Endothelial cell of umbilical vein (primary cell): ENCODE measurements around the gene TNFAIP1. TPM values are rescaled to one million over a fixed set of nuclear protein-coding genes. Genes with fewer than 3 reads are reported as not detected.
A peak's percentile ranks its signal among the peaks of the same experiment; 100 is the strongest.

Experiments
- BruUV-seq: library from RNA; stranded (reverse); fragments of 400-500 nt; replicated peaks from 2 replicates; lab custom pipeline; 2021; lab: Mats Ljungman, UMichigan
- CTCF ChIA-PET: fragments of 300-600, 350-600 bp; sonication (Branson Sonifier 250); formaldehyde crosslinking; loops from one replicate; lab custom pipeline; 2021; ENCODE audit warnings: antibody characterized with exemption, inconsistent platforms; lab: Charles Lee
- POLR2A ChIA-PET: fragments of 300-600, 350-600 bp; sonication (Branson Sonifier 250); formaldehyde crosslinking; loops from one replicate; lab custom pipeline; 2021; ENCODE audit warnings: antibody characterized with exemption, inconsistent platforms; lab: Charles Lee
- DNase-seq: peaks from one replicate; pipeline ENCODE4 v3.0.0-alpha.2; 2011; ENCODE audit warnings: low read depth, low spot score
- FAIRE-seq: peaks from 2 replicates; lab custom pipeline; 2011; peaks lifted over from hg19 to GRCh38; lab: Jason Lieb, UNC
- H2AFZ ChIP-seq: 2 replicates; pipeline ENCODE4 v1.6.0; 2012; ENCODE audit warnings: low read depth, low read length, control low read depth, inconsistent platforms
- H3K27ac ChIP-seq: 2 replicates; pipeline ENCODE4 v1.5.1; 2011; ENCODE audit warnings: low read depth, mild to moderate bottlenecking, control low read depth, low read length, moderate library complexity; ENCODE audit not compliant: insufficient read depth
- H3K27me3 ChIP-seq, 2 experiments: 2 replicates each; pipeline versions ENCODE4 v1.6.0 to v1.6.1; 2011; ENCODE audit warnings: low read length in 2 of 2, mixed read lengths in 1 of 2; ENCODE audit not compliant: control insufficient read depth in 2 of 2, insufficient read depth in 2 of 2
- H3K36me3 ChIP-seq, 2 experiments: 2 replicates in 1 of 2; 3 replicates in 1 of 2; pipeline ENCODE4 v1.5.1; 2011; ENCODE audit warnings: low read length in 2 of 2, mild to moderate bottlenecking in 1 of 2, moderate library complexity in 1 of 2; ENCODE audit not compliant: control insufficient read depth in 2 of 2, insufficient read depth in 2 of 2; ENCODE audit errors: extremely low read depth in 1 of 2
- H3K4me1 ChIP-seq: 3 replicates; pipeline ENCODE4 v1.5.1; 2011; ENCODE audit warnings: mild to moderate bottlenecking, low read length; ENCODE audit not compliant: control insufficient read depth, insufficient read depth; ENCODE audit errors: extremely low read depth
- H3K4me2 ChIP-seq: 2 replicates; pipeline ENCODE4 v1.6.1; 2011; ENCODE audit warnings: low read length, control low read depth, mixed read lengths; ENCODE audit not compliant: insufficient read depth
- H3K4me3 ChIP-seq, 3 experiments: fragments of 200-600 bp in 1 of 3; sonication (generic), shearing (Covaris generic) in 1 of 3; replicated peaks in 1 of 3; 2 replicates each; pipeline ENCODE4 v1.5.1; 2011 to 2016; ENCODE audit warnings: control low read depth in 3 of 3, low read length in 3 of 3, mild to moderate bottlenecking in 2 of 3, inconsistent platforms in 1 of 3, low read depth in 1 of 3, moderate library complexity in 1 of 3; ENCODE audit not compliant: insufficient read depth in 1 of 3
- H3K79me2 ChIP-seq: 2 replicates; pipeline ENCODE4 v1.6.0; 2012; ENCODE audit warnings: low read length, inconsistent platforms; ENCODE audit not compliant: control insufficient read depth, insufficient read depth
- H3K9ac ChIP-seq: replicated peaks from 2 replicates; pipeline ENCODE3; 2011; ENCODE audit warnings: low read length, control low read depth; ENCODE audit not compliant: insufficient read depth; ENCODE audit errors: extremely low read depth
- H3K9me1 ChIP-seq: replicated peaks from 3 replicates; pipeline ENCODE4 v1.6.0; 2011; ENCODE audit warnings: mild to moderate bottlenecking, low read length; ENCODE audit not compliant: control insufficient read depth, insufficient read depth; ENCODE audit errors: extremely low read depth
- H3K9me3 ChIP-seq: replicated peaks from 2 replicates; pipeline ENCODE4 v1.5.1; 2012; ENCODE audit warnings: low read length, inconsistent platforms; ENCODE audit not compliant: control insufficient read depth, insufficient read depth
- H4K20me1 ChIP-seq: replicated peaks from 2 replicates; pipeline ENCODE3; 2011; ENCODE audit warnings: mild to moderate bottlenecking, low read length; ENCODE audit not compliant: control insufficient read depth, insufficient read depth; ENCODE audit errors: extremely low read depth
- CTCF ChIP-seq, 2 donors: IDR thresholded peaks; 1 replicate in 1 of 2; 2 replicates in 1 of 2; pipeline ENCODE4 v1.5.1; 2011; ENCODE audit warnings: low read length in 2 of 2, mild to moderate bottlenecking in 2 of 2, moderate library complexity in 2 of 2, control low read depth in 1 of 2, inconsistent platforms in 1 of 2, low read depth in 1 of 2; ENCODE audit not compliant: insufficient read depth in 1 of 2; ENCODE audit errors: extremely low read depth in 1 of 2
- EZH2 ChIP-seq: IDR thresholded peaks from 2 replicates; pipeline ENCODE4 v1.6.1; 2012; ENCODE audit warnings: borderline replicate concordance, low read depth, mild to moderate bottlenecking, moderate library complexity, low read length, inconsistent platforms; ENCODE audit not compliant: severe bottlenecking
- FOS ChIP-seq: IDR thresholded peaks from 2 replicates; pipeline ENCODE4 v1.6.1; 2011; ENCODE audit warnings: mild to moderate bottlenecking, low read length, moderate library complexity, borderline replicate concordance; ENCODE audit not compliant: insufficient read depth
- GATA2 ChIP-seq: IDR thresholded peaks from 2 replicates; pipeline ENCODE4 v1.7.0; 2011; ENCODE audit warnings: low read depth, mild to moderate bottlenecking, moderate library complexity, mixed read lengths, low read length; ENCODE audit not compliant: insufficient read length, insufficient read depth
- JUN ChIP-seq: IDR thresholded peaks from 2 replicates; pipeline ENCODE4 v1.6.1; 2011; ENCODE audit warnings: borderline replicate concordance, low read depth; ENCODE audit not compliant: insufficient read length, insufficient read depth
- MAX ChIP-seq: IDR thresholded peaks from 2 replicates; pipeline ENCODE4 v1.6.1; 2011; ENCODE audit not compliant: insufficient read depth, insufficient read length
- MYC ChIP-seq: IDR thresholded peaks from one replicate; pipeline ENCODE4 v1.6.1; 2011; ENCODE audit warnings: mild to moderate bottlenecking, low read depth, low read length
- POLR2A ChIP-seq: IDR thresholded peaks from 2 replicates; pipeline ENCODE4 v1.6.1; 2012; ENCODE audit warnings: low read depth, mild to moderate bottlenecking, control low read depth, low read length
- POLR2AphosphoS5 ChIP-seq: IDR thresholded peaks from 2 replicates; pipeline ENCODE4 v1.6.1; 2012; ENCODE audit warnings: low read depth, mild to moderate bottlenecking, control low read depth, low read length, moderate library complexity; ENCODE audit not compliant: insufficient read depth
- dilution Hi-C: fragments of 300-500 bp; cut with MboI; formaldehyde crosslinking; loops from one replicate; pipeline ENCODE4 v1.15.0; 2019; ENCODE audit warnings: low sequenced_read_pairs; ENCODE audit not compliant: extremely low pct_ligation_motif_present
- intact Hi-C: fragments of 100-400 bp; cut with micrococcal nuclease; formaldehyde crosslinking; loops from one replicate; pipeline ENCODE4 v1.10.0; 2022
- polyA plus RNA-seq, 4 experiments: library from polyadenylated mRNA; depleted of rRNA in 3 of 4; stranded (reverse) in 3 of 4; unstranded in 1 of 4; fragments of >200 nt; gene quantifications; 2 replicates each; pipeline versions ENCODE4 v1.2.1 to v1.2.3, GENCODE V29; 2011 to 2012; ENCODE audit warnings: missing spikeins in 1 of 4
- total RNA-seq: library from RNA; stranded (reverse); gene quantifications from 2 replicates; pipeline ENCODE4 v1.2.3, GENCODE V29; 2021

Gene TNFAIP1
- total and polyA plus RNA-seq, 2 donors (not counting 3 experiments of a cell fraction or from before 2014, with no cell fraction given), result 85.7 to 89.6 TPM

- TF ChIP-seq POLR2A (no peak), MAX (no peak), CTCF (IDR thresholded peaks at IDR 0.05; ENCODE audit: extremely low read depth in 1 of 2, insufficient read depth in 1 of 2, low read depth in 1 of 2, low read length in 2 of 2) (no peak), FOS (no peak), GATA2 (no peak), JUN (no peak), EZH2 (no peak), POLR2AphosphoS5 (no peak), MYC (no peak)
Measured at GRCh38 chr17:28346199-28346580, 10.6 kb downstream of the TNFAIP1 start.

More at GRCh38 chr17:28346199-28346580, 10.6 kb downstream of the TNFAIP1 start:
- H4K20me1 ChIP-seq, result no peaks in the 10 kb centered on the region
- H3K79me2 ChIP-seq, result no peaks in the 10 kb centered on the region
- TSS peak; percentile 12 for BruUV-seq
- peak overlapping the region; percentile 88 for H3K27ac ChIP-seq
- no peak overlapping the region for H2AFZ ChIP-seq
- no peaks in the 10 kb centered on the region for H3K9me3 ChIP-seq
- FAIRE-seq (no peak), DNase-seq (peak; percentile 32)
- H3K36me3 ChIP-seq, result peaks cover 25 to 45% of the 10 kb centered on the region in 2 experiments
- H3K27me3 ChIP-seq, result no peaks in the 10 kb centered on the region
- H3K9me1 ChIP-seq, result no peaks in the 10 kb centered on the region
- intact Hi-C loops, result loop anchor here (2.0 kb wide), 1 partner anchor 71 kb away; no protein-coding TSS in a partner anchor
- H3K4me2 ChIP-seq, result peak overlapping the region; percentile 39
- no peak overlapping the region for H3K4me3 ChIP-seq
- dilution Hi-C loops, result no loop called here
- POLR2A ChIA-PET, result interaction anchor here (1.3 to 3.3 kb wide), 4 partner anchors 10 to 25 kb away, joined by 3 to 34 read pairs (median 8); partner anchors contain the start of genes IFT20, POLDIP2, SARM1 and TNFAIP1
- H3K9ac ChIP-seq, result peak overlapping the region; percentile 60
- peaks cover 32% of the 10 kb centered on the region for H3K4me1 ChIP-seq
- CTCF ChIA-PET, result interaction anchor here (1.2 to 3.9 kb wide), 8 partner anchors 8 to 586 kb away, joined by 3 to 31 read pairs (median 12); partner anchors contain the start of genes IFT20, POLDIP2, TNFAIP1 and VTN
